Stomach (tissue), 9 donors: Measurements from ENCODE around the gene AOC1. TPM values are rescaled to one million over a fixed set of nuclear protein-coding genes. Genes with fewer than 3 reads are reported as not detected.

Experiments
- DNase-seq, 2 donors: peaks; one replicate each; pipeline versions ENCODE4 v3.0.0 to v3.0.0-alpha.2; 2013 to 2019
- H3K27ac ChIP-seq, 5 donors: fragments of 200-600 bp in 4 of 5; sonication (generic) in 4 of 5; one replicate each; pipeline ENCODE4 v1.5.1; 2013 to 2019; ENCODE audit warnings: mild to moderate bottlenecking in 1 of 5, moderate library complexity in 1 of 5
- H3K27me3 ChIP-seq, 3 donors: fragments of 200-600 bp; sonication (generic); one replicate each; pipeline ENCODE4 v1.5.1; 2017 to 2019; ENCODE audit warnings: mixed run types in 1 of 3
- H3K36me3 ChIP-seq, 4 donors: fragments of 200-600 bp; sonication (generic); 1 replicate in 3 of 4; 2 replicates in 1 of 4; pipeline ENCODE4 v1.5.1; 2016 to 2019
- H3K4me1 ChIP-seq, 4 donors: fragments of 200-600 bp; sonication (generic); one replicate each; pipeline ENCODE4 v1.5.1; 2016 to 2019
- H3K4me3 ChIP-seq, 4 donors: fragments of 200-600 bp; sonication (generic) in 3 of 4; one replicate each; pipeline ENCODE4 v1.5.1; 2016 to 2019; ENCODE audit warnings: mild to moderate bottlenecking in 1 of 4
- H3K9me3 ChIP-seq, 4 donors: fragments of 200-600 bp; sonication (generic); one replicate each; pipeline ENCODE4 v1.5.1; 2016 to 2019
- EP300 ChIP-seq: sonication (generic); formaldehyde crosslinking; IDR thresholded peaks from one replicate; pipeline ENCODE4 v1.6.1; 2017; ENCODE audit warnings: antibody characterized with exemption
- POLR2A ChIP-seq, 4 donors: fragments of 450-650 bp; IDR thresholded peaks; one replicate each; pipeline ENCODE4 v1.6.1; 2016; ENCODE audit warnings: antibody characterized with exemption in 4 of 4, control low read depth in 2 of 4, mild to moderate bottlenecking in 1 of 4, moderate library complexity in 1 of 4
- POLR2AphosphoS5 ChIP-seq, 3 donors: sonication (generic); formaldehyde crosslinking; IDR thresholded peaks; one replicate each; pipeline ENCODE4 v1.6.1; 2016; ENCODE audit warnings: antibody characterized with exemption in 3 of 3
- WGBS, 5 donors: extraction: QIAGEN DNeasy Blood & Tissue Kit in 3 of 5; methylation state at CpG; one replicate each; pipeline versions ENCODE4 v1.1.5 to v1.1.7; 2013 to 2018; 5-methylcytosine and 5-hydroxymethylcytosine counted together
- intact Hi-C: fragments of 100-400 bp; cut with DNase I; formaldehyde crosslinking; loops from one replicate; pipeline ENCODE4 v1.15.1; 2023; ENCODE audit warnings: low total_unique reads
- polyA plus RNA-seq, 3 donors: library from polyadenylated mRNA; stranded (reverse); fragments of 200-250 nt; gene quantifications; one replicate each; pipeline ENCODE4 v1.2.3, GENCODE V29; 2013
- total RNA-seq, 5 donors: library from RNA; depleted of rRNA; stranded (reverse); fragments of >200 nt; gene quantifications; one replicate each; pipeline versions ENCODE4 v1.1.0 to v1.2.3, GENCODE V29; 2014 to 2016
- TF ChIP-seq, protein P1 (sequence below), 7 experiments: fragments of 450-650 bp in 4 of 7; fragments of 200-600 bp in 3 of 7; sonication (generic) in 3 of 7; IDR thresholded peaks; one replicate each; pipeline ENCODE4 v1.5.1; 2016 to 2019; ENCODE audit warnings: antibody characterized with exemption in 7 of 7, control low read depth in 2 of 7, mild to moderate bottlenecking in 1 of 7
- donor health status: healthy with polysubstance abuse.
- donor health status: Bipolar disorder and iron deficiency.
- donor health status: healthy.

Gene AOC1
- total and polyA plus RNA-seq, 8 donors: 0.31 to 105 (median 1.0) TPM; not detected in 2

DNA sequence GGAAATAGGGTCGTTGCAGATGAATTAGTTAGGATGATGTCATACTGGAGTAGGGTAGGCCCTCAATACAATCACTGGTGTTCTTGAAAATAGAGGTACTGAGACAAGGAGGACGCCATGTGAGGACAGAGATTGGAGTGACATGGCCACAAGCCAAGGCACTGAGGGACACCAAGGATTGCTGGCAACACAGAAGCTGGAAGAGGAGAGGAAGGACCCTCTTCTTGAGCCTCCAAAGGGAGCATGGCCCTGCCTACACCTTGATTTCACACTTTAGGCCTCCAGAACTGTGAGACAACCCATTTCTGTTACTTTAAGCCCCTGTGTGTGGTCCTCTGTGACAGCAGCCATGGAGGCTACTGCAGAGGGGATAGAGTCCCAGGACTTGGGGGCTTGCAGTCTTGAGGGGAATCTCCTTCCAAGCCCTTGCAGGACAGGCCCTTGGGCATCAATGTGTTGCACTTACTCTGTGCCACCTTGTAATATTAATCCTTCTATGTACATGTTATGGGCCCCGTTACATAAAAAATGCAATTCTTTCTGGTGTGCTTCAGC is 3.7 kb upstream of the AOC1 start:
- intact Hi-C loops: no loop called here
- Histone ChIP-seq H3K4me3 (no peak overlapping the region), H3K9me3 (no peaks in the 10 kb centered on the region), H3K4me1 (peaks cover 0 to 7% (median 3%) of the 10 kb centered on the region in 4 donors), H3K27ac (no peak overlapping the region), H3K36me3 (no peaks in the 10 kb centered on the region), H3K27me3 (peaks cover 0 to 28% (median 0%) of the 10 kb centered on the region in 3 donors)
- WGBS, 5 donors: 63 to 79% (median 74%) methylated on average over 3 of the region's 3 CpGs
- DNase-seq: no peak
- TF ChIP-seq, protein P1, sequence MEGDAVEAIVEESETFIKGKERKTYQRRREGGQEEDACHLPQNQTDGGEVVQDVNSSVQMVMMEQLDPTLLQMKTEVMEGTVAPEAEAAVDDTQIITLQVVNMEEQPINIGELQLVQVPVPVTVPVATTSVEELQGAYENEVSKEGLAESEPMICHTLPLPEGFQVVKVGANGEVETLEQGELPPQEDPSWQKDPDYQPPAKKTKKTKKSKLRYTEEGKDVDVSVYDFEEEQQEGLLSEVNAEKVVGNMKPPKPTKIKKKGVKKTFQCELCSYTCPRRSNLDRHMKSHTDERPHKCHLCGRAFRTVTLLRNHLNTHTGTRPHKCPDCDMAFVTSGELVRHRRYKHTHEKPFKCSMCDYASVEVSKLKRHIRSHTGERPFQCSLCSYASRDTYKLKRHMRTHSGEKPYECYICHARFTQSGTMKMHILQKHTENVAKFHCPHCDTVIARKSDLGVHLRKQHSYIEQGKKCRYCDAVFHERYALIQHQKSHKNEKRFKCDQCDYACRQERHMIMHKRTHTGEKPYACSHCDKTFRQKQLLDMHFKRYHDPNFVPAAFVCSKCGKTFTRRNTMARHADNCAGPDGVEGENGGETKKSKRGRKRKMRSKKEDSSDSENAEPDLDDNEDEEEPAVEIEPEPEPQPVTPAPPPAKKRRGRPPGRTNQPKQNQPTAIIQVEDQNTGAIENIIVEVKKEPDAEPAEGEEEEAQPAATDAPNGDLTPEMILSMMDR (IDR thresholded peaks at IDR 0.05): no peak
- TF ChIP-seq POLR2AphosphoS5 (IDR thresholded peaks at IDR 0.05): no peak
- TF ChIP-seq EP300: no peak
- no peak for TF ChIP-seq POLR2A (IDR thresholded peaks at IDR 0.05)

DNA sequence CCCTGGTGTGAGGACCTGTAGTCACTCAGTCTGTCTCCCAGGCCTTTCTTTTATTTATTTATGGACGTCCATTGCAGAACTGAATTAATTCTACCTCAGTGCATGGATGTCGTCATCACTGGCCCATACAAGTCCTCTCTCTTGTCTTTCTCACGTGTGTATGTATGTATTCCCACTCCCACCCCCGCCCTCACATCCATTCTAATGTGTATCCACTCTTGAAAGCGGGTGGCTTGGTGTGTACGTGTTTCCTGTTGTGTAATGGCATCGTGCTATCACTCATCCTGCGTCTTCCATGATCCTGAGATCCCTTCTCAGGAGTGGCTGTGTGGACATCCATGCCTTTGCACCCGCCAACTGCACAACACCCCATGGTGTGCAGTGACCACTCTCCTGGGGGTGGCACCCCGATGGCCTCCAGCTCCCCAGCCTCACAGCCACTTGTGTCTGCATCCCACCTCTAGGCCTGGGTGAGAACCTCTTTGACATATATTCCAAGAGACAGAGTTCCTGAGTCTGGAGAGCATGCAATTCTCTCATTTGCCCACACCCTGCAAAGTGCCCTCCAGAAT is 3.0 kb upstream of the AOC1 start:
- WGBS, 5 donors: 77 to 89% (median 85%) methylated on average over 10 of the region's 10 CpGs
- H3K4me1 ChIP-seq: peaks cover 0 to 7% (median 3%) of the 10 kb centered on the region in 4 donors
- no peaks in the 10 kb centered on the region for H3K36me3 ChIP-seq
- no peak overlapping the region for H3K27ac ChIP-seq
- H3K4me3 ChIP-seq: no peak overlapping the region
- peaks cover 0 to 28% (median 0%) of the 10 kb centered on the region in 3 donors for H3K27me3 ChIP-seq
- DNase-seq: no peak
- intact Hi-C loops: no loop called here
- H3K9me3 ChIP-seq: no peaks in the 10 kb centered on the region
- TF ChIP-seq, protein P1 (IDR thresholded peaks at IDR 0.05): no peak
- TF ChIP-seq POLR2AphosphoS5 (IDR thresholded peaks at IDR 0.05) (no peak), POLR2A (IDR thresholded peaks at IDR 0.05) (no peak), EP300 (no peak)

DNA sequence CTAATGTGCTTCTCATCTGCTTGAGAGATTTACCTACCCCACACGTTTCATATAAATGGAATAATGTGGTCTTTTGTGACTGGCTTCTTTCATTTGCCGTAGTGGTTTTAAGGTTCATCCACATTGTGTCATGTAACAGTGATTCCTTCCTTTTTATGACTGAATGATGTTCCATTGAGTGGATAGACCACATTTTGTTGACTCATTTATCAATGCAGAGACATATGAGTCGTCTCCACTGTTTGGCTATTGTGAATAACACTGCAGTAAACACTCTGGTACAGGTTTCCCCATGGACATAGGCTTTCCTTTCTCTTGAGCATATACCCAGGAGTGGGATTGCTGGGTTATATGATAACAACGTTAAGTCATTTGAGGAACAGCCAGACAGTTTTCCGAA is 2.0 kb upstream of the AOC1 start:
- WGBS, 5 donors: 79 to 84% (median 80%) methylated on average over 5 of the region's 5 CpGs
- intact Hi-C loops: no loop called here
- H3K9me3 ChIP-seq: no peaks in the 10 kb centered on the region

DNA sequence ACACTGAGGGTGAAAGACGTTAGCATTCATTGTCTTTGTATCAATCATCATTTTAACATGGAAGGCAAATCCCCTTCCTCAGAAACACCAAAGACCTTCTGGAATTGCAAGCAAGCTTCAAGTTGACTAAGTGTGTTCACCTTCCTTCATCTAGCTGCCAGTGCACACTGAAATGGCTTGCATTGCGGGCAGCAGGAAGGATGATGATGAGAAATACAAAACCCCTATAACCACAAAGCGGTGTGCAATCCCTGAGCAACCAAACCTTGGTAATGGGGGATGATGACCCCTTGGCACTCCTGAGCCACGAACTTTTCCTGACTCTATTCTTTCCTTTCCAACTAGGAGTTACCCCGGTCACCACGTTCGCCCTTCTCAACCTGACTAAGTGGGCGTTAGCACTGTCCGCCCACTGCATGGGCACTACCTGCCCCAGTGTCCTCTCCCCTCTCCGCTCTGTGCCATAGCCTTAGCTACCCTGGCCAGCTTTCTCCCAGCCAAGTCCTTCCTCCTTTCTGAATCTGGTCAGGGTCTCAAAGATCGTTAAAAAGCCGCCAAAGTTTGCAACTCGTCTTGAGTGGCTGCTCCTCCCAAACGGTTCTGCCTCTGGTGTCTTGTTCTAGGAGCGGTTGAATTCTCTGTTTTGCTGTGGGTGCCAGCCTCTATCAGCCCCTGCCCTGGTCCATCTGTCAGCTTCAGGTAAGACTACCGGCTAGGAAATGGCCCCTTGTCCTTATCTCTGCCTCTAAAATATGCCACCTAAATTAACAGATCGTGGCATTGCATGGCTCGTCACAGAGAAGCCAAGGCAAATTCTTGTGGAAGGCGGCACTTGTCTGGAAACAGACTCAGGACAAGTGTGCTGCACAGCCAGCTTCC is 586 bp upstream of the AOC1 start:
- Histone ChIP-seq H3K9me3 (no peaks in the 10 kb centered on the region), H3K27ac (no peak overlapping the region), H3K36me3 (no peaks in the 10 kb centered on the region), H3K4me3 (no peak overlapping the region), H3K27me3 (peaks cover 0 to 38% (median 0%) of the 10 kb centered on the region in 3 donors), H3K4me1 (no peaks in the 10 kb centered on the region)
- 75 to 82% (median 80%) methylated on average over 19 of the region's 19 CpGs for WGBS, 5 donors
- intact Hi-C loops: no loop called here
- TF ChIP-seq, protein P1 (IDR thresholded peaks at IDR 0.05): no peak
- TF ChIP-seq POLR2A (IDR thresholded peaks at IDR 0.05) (no peak), EP300 (no peak), POLR2AphosphoS5 (IDR thresholded peaks at IDR 0.05) (no peak)
- no peak for DNase-seq

More for the DNA sequence above, 2.0 kb upstream of the AOC1 start:
- Histone ChIP-seq H3K27ac (no peak overlapping the region), H3K4me3 (no peak overlapping the region), H3K27me3 (peaks cover 0 to 36% (median 0%) of the 10 kb centered on the region in 3 donors), H3K4me1 (peaks cover 0 to 7% (median 3%) of the 10 kb centered on the region in 4 donors), H3K36me3 (no peaks in the 10 kb centered on the region)
- TF ChIP-seq POLR2A (IDR thresholded peaks at IDR 0.05) (no peak), POLR2AphosphoS5 (IDR thresholded peaks at IDR 0.05) (no peak), EP300 (no peak)
- TF ChIP-seq, protein P1 (IDR thresholded peaks at IDR 0.05): no peak
- DNase-seq: no peak
